B cell (primary cell): ENCODE data around the gene MTG2.

Experiments
- EZH2 ChIP-seq: IDR thresholded peaks from 2 replicates; pipeline ENCODE4 v1.6.1; 2012; ENCODE audit warnings: borderline replicate concordance, low read depth, mild to moderate bottlenecking, moderate library complexity, low read length; ENCODE audit not compliant: insufficient read depth, poor library complexity, severe bottlenecking
- TF ChIP-seq, protein P1 (sequence below): fragments of 200-600 bp; IDR thresholded peaks from one replicate; pipeline ENCODE4 v1.8.0; 2022; ENCODE audit warnings: antibody characterized with exemption, mild to moderate bottlenecking

GRCh38 chr20:62231292-62231691 lies 48.5 kb downstream of the MTG2 start:
- TF ChIP-seq, protein P1, sequence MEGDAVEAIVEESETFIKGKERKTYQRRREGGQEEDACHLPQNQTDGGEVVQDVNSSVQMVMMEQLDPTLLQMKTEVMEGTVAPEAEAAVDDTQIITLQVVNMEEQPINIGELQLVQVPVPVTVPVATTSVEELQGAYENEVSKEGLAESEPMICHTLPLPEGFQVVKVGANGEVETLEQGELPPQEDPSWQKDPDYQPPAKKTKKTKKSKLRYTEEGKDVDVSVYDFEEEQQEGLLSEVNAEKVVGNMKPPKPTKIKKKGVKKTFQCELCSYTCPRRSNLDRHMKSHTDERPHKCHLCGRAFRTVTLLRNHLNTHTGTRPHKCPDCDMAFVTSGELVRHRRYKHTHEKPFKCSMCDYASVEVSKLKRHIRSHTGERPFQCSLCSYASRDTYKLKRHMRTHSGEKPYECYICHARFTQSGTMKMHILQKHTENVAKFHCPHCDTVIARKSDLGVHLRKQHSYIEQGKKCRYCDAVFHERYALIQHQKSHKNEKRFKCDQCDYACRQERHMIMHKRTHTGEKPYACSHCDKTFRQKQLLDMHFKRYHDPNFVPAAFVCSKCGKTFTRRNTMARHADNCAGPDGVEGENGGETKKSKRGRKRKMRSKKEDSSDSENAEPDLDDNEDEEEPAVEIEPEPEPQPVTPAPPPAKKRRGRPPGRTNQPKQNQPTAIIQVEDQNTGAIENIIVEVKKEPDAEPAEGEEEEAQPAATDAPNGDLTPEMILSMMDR, result no peak
- TF ChIP-seq EZH2, result no peak
